HG03439 (cell line): ENCODE data around the gene NRCAM.

Experiments used
- ATAC-seq: cut with Tn5 transposase; IDR thresholded peaks from one replicate; pipeline ENCODE4 v1.9.1; 2021; ENCODE audit warnings: mild to moderate bottlenecking, moderate library complexity; ENCODE audit not compliant: unreplicated experiment

The NRCAM gene

DNA sequence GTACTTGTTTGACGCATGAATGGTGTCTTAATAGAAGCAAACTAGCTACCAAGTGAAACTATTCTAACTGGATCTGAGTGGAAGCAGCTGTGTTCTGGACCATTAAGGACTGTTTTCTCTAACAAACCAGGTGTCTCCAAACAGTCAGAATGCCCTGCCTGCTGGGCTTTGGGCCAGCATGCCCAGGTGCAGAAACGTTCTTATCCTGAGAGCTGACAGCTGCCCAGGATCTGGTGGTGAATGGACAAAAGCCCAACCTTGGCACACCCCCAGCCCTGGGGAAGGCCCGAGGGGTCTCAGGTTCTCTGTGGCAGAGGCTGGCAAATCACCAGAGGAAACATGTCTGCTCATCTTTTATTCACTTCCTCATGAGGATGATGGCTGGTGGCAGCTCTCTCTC is 277.8 kb downstream of the NRCAM start:
- ATAC-seq, result no peak

DNA sequence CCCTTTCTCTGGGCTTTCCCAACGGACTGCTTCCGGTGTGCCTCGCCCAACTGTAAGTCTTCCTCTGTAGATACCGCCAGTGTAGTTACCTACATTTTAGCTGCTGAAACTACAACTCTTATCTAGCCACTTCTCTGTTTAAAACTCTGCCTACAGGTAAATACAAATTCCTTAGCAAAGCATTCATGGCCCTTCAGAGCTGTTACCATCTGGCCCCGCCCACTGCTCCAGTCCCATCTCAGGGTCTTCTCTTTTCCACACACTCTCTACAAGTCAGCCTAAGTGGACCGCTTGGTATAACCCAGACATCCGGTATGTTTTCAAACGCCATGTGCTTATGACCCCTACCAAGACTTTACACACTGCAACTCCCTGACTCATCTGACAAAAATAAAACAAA is 285.1 kb downstream of the NRCAM start:
- ATAC-seq, result no peak

DNA sequence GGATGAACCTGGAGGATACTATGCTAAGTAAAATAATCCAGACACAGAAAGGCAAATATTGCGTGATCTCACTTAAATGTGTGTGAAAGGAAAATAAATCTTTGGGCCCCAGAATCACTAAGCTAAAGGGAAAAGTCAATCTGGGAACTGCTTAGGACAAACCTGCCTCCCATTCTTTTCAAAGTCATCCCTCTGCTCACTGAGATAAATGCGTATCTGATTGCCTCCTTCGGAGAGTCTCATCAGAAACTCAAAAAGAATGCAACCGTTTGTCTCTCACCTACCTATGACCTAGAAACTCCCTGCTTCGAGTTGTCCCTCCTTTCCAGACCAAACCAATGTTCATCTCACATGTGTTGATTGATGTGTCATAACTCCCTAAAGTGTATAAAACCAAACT is 286.0 kb downstream of the NRCAM start:
- no peak for ATAC-seq

DNA sequence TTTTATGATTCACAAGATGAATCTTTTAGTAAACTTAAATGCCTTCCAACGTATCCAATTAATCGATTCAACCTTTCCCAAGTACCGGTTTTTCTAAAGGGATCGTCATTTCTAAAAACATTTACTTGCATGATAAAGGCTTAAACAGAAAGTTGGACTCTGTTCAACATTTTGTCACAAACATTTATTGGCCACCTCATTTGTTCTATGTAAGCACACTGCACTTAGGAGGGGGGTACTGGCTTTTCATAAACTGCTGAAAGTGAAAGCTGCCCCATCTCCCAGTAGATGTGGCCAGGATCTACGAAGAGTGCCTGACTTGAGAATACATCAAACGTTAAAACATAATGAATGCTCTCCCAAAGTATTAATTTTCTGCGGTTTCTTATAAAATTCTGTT is 288.8 kb downstream of the NRCAM start:
- ATAC-seq, result no peak

DNA sequence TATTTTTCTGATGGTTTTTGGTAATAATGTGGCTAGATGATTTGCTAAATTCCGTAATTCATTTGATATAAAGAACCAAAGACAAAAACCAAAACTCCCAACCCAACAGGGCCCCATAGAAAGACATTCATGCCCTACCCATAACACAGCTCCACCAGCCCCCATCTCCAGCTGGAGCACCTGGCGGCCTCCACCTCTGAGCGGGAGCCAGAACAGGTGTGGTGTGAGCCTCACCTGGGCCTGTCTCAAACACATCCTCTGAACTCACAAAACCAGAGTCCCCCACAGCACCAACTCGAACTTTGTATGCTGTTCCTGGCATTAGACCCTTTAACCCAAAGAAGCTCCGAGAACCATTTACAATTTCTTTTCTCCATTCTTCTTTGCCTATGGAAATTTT is 289.5 kb downstream of the NRCAM start:
- ATAC-seq, result no peak

DNA sequence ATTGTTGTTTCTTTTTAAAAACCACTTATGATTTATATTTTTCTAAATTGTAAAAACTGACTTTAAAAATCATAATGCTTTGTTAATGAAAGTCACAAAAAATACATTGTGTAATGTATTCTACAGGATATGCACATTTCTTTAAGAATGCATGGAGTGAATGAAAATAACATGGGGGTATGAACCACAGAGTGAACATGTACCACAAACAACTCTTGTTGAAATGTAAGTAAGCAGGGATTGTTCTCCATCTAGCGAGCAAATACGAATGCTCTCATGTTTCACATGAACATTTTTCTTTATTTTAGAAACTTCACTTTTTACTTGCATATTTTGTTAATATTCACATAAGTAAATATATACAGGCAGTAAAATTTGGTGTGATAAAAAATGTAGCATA is 290.5 kb downstream of the NRCAM start:
- ATAC-seq, result no peak

DNA sequence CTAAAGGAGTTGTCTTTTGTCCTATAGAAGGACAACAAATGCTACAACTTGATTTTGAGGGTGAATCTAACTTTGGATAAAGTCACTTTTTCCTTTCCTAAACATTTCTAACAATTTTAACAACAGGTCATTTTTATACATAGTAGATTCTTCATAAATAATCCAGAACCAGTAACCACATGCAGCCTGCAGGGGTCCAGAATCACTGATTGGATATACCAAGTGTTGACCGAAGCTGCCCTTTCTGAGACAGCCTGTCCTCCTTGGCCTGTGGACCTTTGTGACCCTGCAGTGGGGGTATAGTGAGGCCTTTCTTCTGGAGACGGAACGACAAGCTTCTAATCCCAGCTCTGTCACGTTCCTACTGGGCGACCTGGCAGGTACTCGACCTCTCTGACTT is 291.3 kb downstream of the NRCAM start:
- no peak for ATAC-seq

DNA sequence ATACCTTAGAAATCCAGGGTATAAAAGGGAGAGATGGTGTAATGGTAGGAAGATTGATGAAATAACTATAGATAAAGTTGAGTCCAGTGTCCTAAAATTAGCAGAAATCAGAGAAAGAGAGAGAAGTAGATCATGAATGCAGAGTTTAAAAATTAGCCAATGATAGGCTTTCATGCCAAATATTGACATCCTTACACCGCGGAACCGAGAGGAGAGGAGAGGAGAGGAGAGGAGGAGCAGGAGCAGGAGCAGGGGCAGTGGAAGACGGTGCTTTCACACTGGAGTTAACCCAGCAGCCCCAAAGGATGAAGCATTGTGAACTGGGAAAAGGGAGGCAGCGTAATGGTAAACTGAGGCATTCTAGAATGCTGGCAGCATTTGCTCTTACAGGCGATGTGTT is 291.9 kb downstream of the NRCAM start:
- no peak for ATAC-seq

DNA sequence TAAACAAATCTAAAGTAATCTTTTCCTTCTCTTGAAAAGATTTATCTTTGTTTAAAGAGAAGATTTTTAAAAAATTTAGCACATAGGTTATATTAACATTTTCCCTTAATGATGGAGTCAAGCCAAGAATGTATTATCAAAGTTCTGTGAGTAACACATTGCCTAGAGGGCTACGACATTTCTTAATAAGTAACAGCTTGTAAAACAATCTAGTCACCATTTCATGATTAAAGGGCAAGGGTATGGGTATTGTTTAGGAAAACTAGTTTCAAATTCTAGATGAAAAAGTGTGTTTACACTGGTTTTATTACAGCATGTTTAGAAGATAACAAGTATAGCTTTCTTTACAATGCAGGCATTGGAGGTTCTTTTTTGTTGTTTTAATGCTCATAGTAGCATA is 297.5 kb downstream of the NRCAM start:
- no peak for ATAC-seq

DNA sequence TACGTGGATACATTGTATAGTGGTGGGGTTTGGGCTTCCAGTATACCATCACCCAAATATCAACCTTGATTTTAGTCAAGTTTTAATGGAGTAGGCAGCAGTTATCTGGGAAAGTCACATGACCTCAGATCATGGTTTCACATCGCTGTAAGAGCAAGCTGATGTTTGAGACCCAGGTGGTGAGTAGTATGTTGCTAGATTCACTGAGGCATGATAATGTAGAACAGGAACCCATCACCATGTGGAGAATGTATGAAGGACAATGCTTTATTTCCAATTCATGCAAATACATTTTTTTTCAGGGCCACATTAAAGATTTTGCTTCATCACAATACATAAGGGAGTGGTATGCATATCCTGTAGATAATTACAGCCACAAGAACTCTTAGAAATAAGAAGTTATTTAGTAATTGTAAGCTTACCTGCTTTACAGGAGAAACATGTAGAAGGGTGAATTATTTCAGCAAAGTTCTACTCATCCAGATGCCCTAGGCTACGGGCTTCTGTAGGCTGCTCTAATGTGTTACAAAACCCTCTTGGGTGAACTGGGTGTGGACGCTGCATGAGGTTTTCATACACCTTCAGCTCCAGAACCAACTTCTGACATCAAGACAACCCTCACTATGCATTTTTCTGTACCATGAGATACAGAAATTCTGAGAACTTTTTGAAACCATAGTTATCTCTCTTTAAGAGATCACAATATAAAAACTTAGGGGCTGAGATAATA is 298.5 kb downstream of the NRCAM start:
- ATAC-seq, result no peak

DNA sequence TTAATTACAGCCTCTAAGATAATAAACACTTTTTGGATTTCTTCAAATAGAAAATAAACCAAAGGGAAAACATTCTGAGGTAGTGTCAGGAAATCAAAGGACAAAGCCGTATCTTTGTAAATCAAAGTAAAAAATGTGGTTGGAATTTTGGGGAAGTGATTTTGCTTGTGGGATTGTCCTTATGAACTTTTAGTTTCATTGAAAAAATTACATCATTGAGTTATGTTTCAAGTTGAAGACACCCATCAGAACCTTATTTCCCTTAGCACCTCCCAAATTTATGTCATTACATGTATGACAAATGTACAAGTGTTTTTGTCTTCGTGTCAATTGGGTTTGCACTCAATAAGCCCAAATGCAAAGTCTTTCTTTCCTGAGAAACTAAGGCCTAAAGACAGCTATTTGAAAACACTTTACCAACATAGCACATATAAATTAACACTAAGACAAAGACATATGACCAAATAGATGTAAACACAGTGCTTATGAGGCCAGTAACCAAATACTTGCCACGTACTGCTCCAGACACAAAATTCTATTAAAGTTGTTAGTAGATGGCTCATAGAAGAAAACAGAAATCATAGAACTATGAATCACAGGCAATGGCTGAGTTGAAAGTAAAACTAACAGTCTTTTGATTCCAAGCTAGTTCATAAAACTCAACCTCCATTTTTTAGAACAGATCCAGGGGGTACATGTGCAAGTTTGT is 299.2 kb downstream of the NRCAM start:
- no peak for ATAC-seq

DNA sequence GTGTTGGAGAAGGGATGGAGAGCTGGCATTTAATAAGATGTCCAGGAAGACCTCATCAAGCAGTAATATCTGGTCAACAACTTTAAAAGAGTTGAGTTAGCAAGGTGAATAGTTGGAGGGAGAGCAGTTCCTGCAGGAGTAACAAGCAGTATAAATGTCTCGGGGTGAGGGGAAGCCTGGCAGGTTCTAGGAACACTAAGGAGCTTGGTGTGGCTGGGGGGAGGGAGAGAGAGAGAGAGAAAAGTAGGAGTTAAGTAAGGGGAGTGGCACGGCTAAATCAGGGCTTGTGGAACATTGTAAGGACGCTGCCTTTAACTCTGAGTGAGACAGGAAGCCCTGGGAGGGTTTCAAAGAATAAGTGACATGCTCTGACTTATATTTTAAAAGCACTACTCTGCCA is 304.0 kb downstream of the NRCAM start:
- ATAC-seq, result no peak

DNA sequence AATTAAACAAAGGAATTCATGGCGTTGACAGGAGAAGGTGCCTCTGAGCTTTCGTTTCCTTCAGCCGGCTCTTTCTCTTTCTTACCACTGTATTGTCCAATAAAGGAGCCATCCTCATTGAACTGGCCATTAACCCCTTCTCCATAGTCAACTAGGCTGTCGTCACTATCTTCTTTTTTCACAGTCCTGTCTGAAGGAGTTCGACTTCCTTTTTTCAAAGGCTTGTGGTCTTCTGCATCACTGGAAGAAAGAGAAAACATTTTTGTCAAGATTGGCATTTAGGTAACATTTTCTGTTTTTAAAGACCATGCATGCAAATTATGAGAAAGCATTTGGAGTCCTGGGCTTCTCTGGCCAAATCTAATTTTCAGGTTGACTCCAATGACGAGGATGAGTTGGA is 306.3 kb downstream of the NRCAM start:
- ATAC-seq, result no peak

DNA sequence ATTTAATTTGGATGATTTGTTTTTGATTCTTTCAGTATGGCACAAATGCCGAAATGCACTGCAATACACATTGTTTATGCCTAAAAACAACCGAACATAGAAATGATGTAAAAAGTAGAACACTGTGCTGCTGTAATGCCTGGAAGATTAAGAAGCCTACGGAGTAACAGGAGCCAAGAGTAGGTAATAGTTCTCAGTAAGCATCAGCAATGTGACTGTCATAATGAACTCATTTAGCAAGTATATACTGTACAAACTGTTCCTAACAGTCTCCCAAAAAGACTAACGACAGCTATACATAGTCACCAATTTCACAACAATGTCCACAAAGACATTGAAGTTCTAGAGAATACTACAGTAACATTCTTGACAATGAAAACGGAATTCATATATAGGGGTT is 307.1 kb downstream of the NRCAM start:
- no peak for ATAC-seq

DNA sequence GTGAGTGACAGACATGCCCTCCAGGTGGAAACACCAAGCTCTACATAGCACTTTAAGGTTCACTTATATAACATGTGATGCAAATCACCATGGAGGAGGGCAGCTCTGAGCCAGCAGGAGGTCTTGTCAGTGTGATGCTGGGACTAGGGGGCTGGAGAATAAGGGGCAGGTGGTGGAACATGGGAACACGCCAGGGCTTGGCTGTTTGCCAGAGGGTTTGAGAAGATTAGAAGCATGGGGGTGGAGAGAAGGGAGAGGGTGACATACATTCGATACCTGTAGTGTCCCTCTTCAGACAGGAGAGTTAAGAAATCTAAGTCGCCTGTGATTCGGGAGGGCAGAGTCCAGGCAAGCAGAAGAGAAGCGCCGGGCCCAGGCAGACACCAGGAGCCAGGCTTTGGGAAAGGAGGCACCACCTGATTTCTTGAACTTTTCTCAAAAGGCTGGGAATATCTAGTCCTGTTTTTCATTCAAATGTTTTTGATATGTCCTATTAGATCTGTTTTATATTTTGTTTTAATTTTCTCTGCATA is 309.1 kb downstream of the NRCAM start:
- no peak for ATAC-seq

DNA sequence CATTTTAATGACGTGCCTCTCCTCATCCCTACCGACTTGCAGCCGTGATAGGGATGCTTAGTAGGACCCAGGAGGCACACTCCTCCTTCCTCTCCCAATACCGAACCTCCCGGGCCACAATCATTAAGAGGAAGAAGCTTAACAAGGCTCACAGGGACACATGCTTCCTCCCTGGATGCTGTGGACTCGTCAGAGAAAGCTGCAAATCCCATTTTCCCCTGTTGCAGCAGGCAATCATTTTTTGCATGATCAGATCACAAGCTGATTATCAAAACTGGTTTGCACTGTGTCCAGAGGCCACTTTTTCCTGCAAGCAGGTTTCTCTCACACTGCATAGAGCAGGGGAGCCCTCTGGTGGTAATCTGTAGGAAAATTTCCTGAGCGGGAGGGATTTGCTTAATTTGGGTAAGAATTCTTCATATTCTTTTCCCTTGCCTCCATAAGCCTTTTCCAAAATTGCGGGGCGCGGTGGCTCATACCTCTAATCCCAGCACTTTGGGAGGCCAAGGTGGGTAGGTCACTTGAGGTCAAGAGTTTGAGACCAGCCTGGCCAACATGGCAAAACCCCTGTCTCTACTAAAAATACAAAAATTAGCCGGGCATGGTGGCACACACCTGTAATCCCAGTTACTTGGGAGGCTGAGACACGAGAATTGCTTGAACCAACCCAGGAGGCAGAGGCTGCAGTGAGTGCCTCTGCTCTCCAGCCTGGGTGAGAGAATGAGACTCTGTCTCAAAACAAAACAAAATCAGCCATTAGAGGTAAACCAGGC is 310.0 kb downstream of the NRCAM start:
- ATAC-seq, result peak; percentile 71

DNA sequence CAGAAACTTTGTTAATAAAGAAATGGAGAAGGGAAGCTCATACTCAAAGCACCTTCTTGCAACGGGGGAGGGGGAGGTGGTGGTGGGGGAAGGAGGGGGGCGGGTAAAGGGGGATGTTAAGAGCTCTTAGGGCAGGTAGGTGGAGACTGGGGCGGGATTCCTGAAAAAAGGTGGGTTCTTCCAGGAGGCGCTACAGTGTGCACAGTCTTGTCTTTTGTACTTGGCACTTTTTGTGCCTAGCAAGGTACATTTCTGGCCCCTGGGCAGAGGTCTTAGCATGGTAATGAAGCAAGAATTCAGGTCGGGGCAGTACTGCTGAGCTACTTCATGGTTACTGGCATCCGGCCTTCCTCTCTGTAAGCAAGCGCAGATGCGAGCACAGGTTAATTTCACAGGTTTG is 310.8 kb downstream of the NRCAM start:
- no peak for ATAC-seq

DNA sequence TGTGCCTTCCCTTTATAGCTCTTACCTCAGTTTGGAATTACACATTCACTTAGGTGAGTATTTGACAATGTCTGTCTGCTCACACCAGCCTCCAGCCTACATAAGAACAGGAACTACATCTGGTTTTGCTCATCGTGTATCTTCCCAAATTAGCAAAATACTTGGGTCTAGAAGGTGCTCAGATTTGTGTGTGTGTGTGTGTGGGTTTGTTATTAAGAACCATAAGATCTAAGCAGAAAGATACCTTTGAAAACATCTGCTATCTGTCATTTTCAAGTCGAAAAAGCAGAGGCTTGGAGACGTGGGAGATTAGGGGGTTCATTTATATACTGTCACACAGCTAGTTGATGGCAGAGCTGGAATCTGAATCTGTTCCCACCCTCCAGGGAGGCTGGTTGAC is 311.3 kb downstream of the NRCAM start:
- ATAC-seq, result no peak

DNA sequence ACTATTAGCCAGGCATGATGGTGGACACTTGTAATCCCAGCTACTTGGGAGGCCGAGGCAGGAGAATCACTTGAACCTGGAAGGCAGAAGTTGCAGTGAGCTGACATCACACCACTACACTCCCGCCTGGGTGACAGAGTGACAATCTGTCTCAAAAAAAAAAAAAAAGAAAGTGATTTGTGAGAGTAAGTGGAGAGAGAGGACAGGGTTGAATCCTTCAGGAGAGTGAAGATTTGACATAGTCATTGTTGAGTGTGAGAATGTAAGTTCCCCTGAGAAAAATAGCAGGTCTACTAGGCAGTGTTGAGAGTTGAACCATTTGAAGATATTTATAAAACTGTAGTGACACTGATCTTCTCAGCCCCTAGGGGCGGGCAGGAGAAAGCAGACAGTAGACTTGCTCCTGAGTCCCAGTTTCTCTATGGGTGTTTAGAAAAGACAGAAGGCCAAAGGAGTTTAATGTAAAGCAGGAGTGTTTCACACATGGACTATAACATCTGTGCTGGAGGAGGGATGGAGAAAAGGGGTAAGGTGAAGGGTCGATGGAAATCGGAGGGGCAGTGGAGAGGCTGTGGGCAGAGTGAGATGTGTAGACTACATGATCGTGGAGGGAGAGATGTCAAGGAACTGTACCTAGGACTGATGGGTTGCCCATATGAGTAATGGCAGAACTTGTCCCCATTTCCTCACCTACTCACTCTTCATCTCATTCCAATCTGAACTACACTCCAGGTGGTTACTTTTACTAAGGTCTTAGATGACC is 312.4 kb downstream of the NRCAM start:
- ATAC-seq, result no peak

DNA sequence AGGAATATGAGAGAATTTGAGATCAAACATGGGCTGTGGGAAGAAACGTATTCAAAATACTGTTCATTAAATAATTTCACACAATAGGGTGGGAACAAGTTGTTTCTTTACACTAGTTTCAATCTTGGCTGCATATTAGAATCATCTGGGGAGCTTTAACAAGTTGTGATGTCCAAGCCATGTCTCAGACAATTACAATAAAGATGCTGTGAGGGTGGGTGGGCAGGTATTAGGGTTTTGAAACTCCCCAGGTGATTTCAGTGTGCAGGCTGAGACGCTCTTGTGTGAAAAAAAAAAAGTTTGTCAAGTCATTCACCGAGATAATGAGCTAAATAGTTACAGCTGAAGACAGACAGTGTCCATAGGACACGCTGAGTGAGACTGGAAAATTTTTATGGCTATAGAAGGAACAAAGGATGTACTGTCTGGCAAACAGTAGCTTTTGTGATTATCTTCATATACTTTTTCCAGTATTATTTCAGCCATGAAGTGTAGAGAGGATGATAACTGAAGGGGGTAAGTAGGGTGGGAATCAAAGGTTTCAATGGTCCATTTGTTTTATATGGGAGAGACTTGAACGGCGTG is 313.5 kb downstream of the NRCAM start:
- no peak for ATAC-seq

DNA sequence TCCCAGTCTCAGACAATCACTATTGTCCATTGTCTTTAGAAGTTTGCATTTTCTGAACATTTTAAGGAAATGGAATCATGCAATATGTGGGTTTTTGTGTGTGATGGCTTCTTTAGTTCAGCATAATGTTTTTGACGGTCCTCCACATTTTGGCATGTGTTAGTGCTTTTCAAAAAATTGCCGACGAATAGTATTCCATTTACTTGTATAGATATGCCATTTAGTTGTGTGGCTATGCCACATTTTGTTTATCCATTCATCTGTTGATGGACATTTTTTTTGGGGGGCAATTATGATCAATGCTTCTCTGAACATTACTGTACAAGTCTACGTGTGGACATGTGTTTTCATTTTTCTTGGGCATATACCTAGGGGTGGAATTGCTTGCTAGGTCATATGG is 314.1 kb downstream of the NRCAM start:
- ATAC-seq, result no peak
